Activated naive CD4-positive, alpha-beta T cell treated with Interleukin-2 at 50 U/mL for 16 hours (primary cell): Measurements from ENCODE around the gene CCDC179.

ENCODE experiments used
- DNase-seq: peaks from one replicate; pipeline ENCODE4 v3.0.0-alpha.2; 2020

Gene CCDC179

DNA sequence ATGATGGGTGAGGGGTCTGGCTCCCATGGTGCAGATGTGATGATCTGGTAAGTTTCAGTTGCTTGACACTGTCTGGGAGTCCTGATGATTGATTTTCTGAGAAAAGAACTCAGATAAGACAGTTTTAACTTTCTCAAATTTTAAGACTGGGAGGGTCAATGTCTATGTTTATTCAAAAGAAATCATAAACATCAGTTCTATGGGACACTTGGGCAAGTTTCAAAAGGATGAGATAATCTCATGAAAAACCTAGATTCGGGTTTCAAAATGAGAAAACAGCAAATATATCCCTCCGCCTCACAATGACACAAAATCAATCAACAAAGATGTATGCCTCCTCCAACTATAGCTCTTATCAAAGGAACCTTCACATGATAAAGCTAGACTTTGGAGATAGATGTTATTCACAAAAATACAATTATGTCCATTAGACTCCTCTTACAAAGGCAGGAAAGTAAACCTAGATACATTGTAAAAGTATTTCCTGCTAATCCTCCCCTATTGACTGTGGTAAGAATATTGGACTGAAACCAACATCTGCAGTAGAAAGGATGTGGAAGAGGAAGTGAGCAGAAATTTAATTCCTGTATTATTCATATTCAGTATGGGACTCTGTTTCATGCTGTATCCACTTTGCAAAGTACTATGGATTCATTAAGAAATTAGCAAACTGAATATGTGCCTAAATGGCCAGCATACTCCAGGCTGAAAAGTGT, 52.3 kb downstream of the CCDC179 start:
- no peak for DNase-seq

DNA sequence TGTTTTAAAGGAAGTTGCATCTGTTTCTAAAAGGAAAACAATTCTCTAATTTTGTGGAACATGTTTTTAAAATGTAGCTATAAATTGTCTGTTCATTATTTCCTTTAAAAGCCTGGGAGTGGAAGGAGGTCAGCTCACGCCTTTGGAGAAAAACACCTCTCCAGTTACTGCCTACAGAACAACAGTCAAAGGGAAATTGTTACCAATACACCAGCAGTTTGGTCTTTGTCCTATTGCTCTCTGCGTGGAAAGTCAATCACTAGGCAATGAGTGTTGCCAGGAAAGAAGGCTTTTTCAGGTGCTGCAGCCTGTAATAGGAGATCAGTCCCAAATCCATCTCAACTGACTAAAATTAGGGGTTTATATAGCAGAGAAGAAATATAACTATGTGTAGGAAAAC, 52.9 kb downstream of the CCDC179 start:
- no peak for DNase-seq

DNA sequence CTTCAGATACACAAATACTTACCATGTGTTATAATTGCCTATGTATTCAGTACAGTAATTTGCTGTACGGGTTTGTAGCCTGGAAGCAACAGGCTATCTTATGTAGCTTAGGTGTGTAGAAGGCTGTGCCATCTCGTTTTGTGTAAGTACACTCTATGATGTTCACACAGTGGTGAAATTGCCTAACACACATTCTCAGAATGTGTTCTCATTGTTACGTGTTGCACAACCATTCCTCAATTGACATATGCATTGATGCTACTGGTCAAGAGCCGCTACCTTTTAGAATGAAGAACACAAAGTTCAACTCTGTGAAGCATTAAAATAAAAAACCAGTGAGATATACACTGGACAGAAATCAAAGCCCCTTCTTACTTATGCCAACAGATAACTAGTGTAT, 57.4 kb downstream of the CCDC179 start:
- no peak for DNase-seq

DNA sequence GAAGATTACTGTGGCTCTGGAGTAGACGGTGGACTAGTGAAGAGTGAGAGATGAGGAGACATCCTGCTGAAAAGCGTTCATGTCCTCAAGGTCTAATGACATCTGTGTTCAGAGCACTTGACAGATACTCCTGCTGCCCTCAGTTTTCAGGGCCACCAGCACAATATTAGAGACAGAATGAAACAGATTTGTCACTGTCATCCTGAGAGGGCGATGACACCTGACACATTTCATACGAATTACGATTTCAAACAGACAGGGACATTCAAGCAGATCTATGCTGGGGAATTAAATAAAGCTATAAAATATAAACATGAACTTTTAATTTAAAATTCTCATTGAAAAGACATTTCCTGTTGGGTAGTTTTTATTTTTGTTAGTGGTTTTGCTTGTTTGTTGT, 59.8 kb downstream of the CCDC179 start:
- no peak for DNase-seq

DNA sequence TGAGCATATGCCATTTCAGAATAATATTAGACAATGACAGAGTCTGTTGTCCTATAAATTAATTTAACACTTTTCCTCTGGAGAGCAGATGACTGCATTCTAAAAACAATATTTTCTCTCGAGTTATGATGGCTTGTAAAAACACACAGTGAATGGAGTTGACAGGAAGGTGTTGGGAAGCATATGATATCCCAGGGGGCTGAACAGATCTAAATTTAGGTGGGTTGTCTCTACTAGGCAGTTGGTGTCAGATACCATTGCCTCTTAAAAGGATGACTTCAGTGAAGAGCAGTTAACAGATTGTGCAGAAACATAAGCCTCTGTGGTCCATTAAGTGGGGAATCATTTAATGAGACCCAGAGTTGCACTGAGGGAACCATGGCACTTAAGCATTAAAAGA, 61.4 kb downstream of the CCDC179 start:
- no peak for DNase-seq

DNA sequence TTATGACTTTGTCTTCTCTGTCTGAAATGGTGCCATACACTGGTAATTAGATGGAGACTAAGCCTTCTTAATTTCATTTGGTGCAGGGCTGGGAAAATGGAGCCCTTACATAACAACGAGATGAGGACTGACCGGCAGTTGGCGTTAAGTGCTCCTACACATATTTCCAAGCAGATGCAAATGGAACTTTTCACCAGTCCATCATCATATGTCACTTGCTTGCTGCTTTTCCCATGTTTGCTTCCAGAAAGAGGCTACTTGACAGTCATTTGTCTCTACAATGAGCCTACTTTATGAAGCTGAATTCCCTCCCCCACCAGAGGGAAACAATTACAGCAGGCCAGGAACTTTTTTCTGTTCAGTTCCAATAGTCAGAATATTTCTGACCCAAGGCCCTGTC, 63.2 kb downstream of the CCDC179 start:
- no peak for DNase-seq
